Activated naive CD4-positive, alpha-beta T cell treated with anti-CD3 and anti-CD28 coated beads, Interleukin-2, amount 50 U/mL, for 24 hours (primary cell): ENCODE measurements around the gene NUP107.

Source experiments
- H3K27ac Mint-ChIP-seq: one replicate; pipeline ENCODE4 v1.8.0; 2021; ENCODE audit warnings: mild to moderate bottlenecking, mixed read lengths
- H3K27me3 Mint-ChIP-seq: one replicate; pipeline ENCODE4 v1.8.0; 2021; ENCODE audit warnings: mixed read lengths
- H3K36me3 Mint-ChIP-seq: one replicate; pipeline ENCODE4 v1.8.0; 2021; ENCODE audit warnings: mixed read lengths
- H3K4me1 Mint-ChIP-seq: one replicate; pipeline ENCODE4 v1.8.0; 2021; ENCODE audit warnings: mixed read lengths
- H3K4me3 Mint-ChIP-seq: one replicate; pipeline ENCODE4 v1.8.0; 2021; ENCODE audit warnings: mild to moderate bottlenecking, mixed read lengths
- H3K9me3 Mint-ChIP-seq: one replicate; pipeline ENCODE4 v1.8.0; 2021; ENCODE audit warnings: mixed read lengths

NUP107 gene

GRCh38 chr12:68776976-68777610 lies 90.3 kb downstream of the NUP107 start:
- peaks cover 18% of the 10 kb centered on the region for H3K4me1 Mint-ChIP-seq
- H3K4me3 Mint-ChIP-seq = no peak overlapping the region
- H3K27ac Mint-ChIP-seq = no peak overlapping the region
- no peaks in the 10 kb centered on the region for H3K9me3 Mint-ChIP-seq
- H3K27me3 Mint-ChIP-seq = no peaks in the 10 kb centered on the region
- peaks cover 6% of the 10 kb centered on the region for H3K36me3 Mint-ChIP-seq

GRCh38 chr12:68779280-68779679 lies 92.5 kb downstream of the NUP107 start:
- H3K4me1 Mint-ChIP-seq = no peaks in the 10 kb centered on the region

GRCh38 chr12:68780731-68781130 lies 94.0 kb downstream of the NUP107 start:
- H3K27ac Mint-ChIP-seq = no peak overlapping the region
- H3K36me3 Mint-ChIP-seq = peaks cover 8% of the 10 kb centered on the region

More at GRCh38 chr12:68779280-68779679, 92.5 kb downstream of the NUP107 start:
- H3K9me3 Mint-ChIP-seq = no peaks in the 10 kb centered on the region
- H3K4me3 Mint-ChIP-seq = no peak overlapping the region
- peaks cover 8% of the 10 kb centered on the region for H3K36me3 Mint-ChIP-seq
- no peaks in the 10 kb centered on the region for H3K27me3 Mint-ChIP-seq
- H3K27ac Mint-ChIP-seq = no peak overlapping the region

GRCh38 chr12:68781728-68782127 lies 95.0 kb downstream of the NUP107 start:
- Mint-ChIP-seq H3K36me3 (peaks cover 8% of the 10 kb centered on the region), H3K27ac (no peak overlapping the region), H3K9me3 (no peaks in the 10 kb centered on the region), H3K4me1 (no peaks in the 10 kb centered on the region), H3K4me3 (no peak overlapping the region), H3K27me3 (no peaks in the 10 kb centered on the region)

More at GRCh38 chr12:68780731-68781130, 94.0 kb downstream of the NUP107 start:
- Mint-ChIP-seq H3K4me1 (no peaks in the 10 kb centered on the region), H3K4me3 (no peak overlapping the region), H3K9me3 (no peaks in the 10 kb centered on the region), H3K27me3 (no peaks in the 10 kb centered on the region)

- Mint-ChIP-seq H3K9me3 (no peaks in the 10 kb centered on the region), H3K27ac (no peak overlapping the region), H3K27me3 (no peaks in the 10 kb centered on the region), H3K4me3 (no peak overlapping the region), H3K36me3 (peaks cover 6% of the 10 kb centered on the region), H3K4me1 (no peaks in the 10 kb centered on the region)
These were observed 97.2 kb downstream of the NUP107 start for GRCh38 chr12:68784015-68784414.

- Mint-ChIP-seq H3K9me3 (no peaks in the 10 kb centered on the region), H3K4me1 (no peaks in the 10 kb centered on the region), H3K36me3 (peaks cover 5% of the 10 kb centered on the region), H3K4me3 (no peak overlapping the region), H3K27me3 (no peaks in the 10 kb centered on the region), H3K27ac (no peak overlapping the region)
These were observed 98.6 kb downstream of the NUP107 start for GRCh38 chr12:68785358-68785757.

- Mint-ChIP-seq H3K36me3 (peaks cover 5% of the 10 kb centered on the region), H3K27me3 (no peaks in the 10 kb centered on the region), H3K27ac (no peak overlapping the region), H3K9me3 (no peaks in the 10 kb centered on the region), H3K4me1 (no peaks in the 10 kb centered on the region), H3K4me3 (no peak overlapping the region)
These were observed 99.0 kb downstream of the NUP107 start for GRCh38 chr12:68785823-68786222.

- Mint-ChIP-seq H3K27me3 (no peaks in the 10 kb centered on the region), H3K36me3 (peaks cover 3% of the 10 kb centered on the region), H3K9me3 (no peaks in the 10 kb centered on the region), H3K4me3 (no peak overlapping the region), H3K4me1 (no peaks in the 10 kb centered on the region), H3K27ac (no peak overlapping the region)
These were observed 100.2 kb downstream of the NUP107 start for GRCh38 chr12:68786929-68787328.

- H3K4me1 Mint-ChIP-seq = no peaks in the 10 kb centered on the region
- no peaks in the 10 kb centered on the region for H3K9me3 Mint-ChIP-seq
- H3K36me3 Mint-ChIP-seq = no peaks in the 10 kb centered on the region
- H3K27ac Mint-ChIP-seq = no peak overlapping the region
- no peaks in the 10 kb centered on the region for H3K27me3 Mint-ChIP-seq
- no peak overlapping the region for H3K4me3 Mint-ChIP-seq
These were observed 101.9 kb downstream of the NUP107 start for GRCh38 chr12:68788554-68789143.

- H3K36me3 Mint-ChIP-seq = no peaks in the 10 kb centered on the region
- no peak overlapping the region for H3K4me3 Mint-ChIP-seq
- H3K9me3 Mint-ChIP-seq = no peaks in the 10 kb centered on the region
- H3K27me3 Mint-ChIP-seq = no peaks in the 10 kb centered on the region
- no peaks in the 10 kb centered on the region for H3K4me1 Mint-ChIP-seq
- no peak overlapping the region for H3K27ac Mint-ChIP-seq
These were observed 102.5 kb downstream of the NUP107 start for GRCh38 chr12:68789144-68789878.

- Mint-ChIP-seq H3K36me3 (no peaks in the 10 kb centered on the region), H3K9me3 (no peaks in the 10 kb centered on the region), H3K27ac (no peak overlapping the region), H3K4me1 (no peaks in the 10 kb centered on the region), H3K4me3 (no peak overlapping the region), H3K27me3 (no peaks in the 10 kb centered on the region)
These were observed 103.5 kb downstream of the NUP107 start for GRCh38 chr12:68790081-68790951.

- Mint-ChIP-seq H3K4me3 (no peak overlapping the region), H3K9me3 (no peaks in the 10 kb centered on the region), H3K27me3 (no peaks in the 10 kb centered on the region), H3K27ac (no peak overlapping the region), H3K36me3 (no peaks in the 10 kb centered on the region), H3K4me1 (no peaks in the 10 kb centered on the region)
These were observed 104.1 kb downstream of the NUP107 start for GRCh38 chr12:68790952-68791234.

GRCh38 chr12:68791897-68792481 lies 105.2 kb downstream of the NUP107 start:
- H3K27me3 Mint-ChIP-seq = no peaks in the 10 kb centered on the region
- H3K36me3 Mint-ChIP-seq = no peaks in the 10 kb centered on the region
- no peak overlapping the region for H3K27ac Mint-ChIP-seq
- no peaks in the 10 kb centered on the region for H3K9me3 Mint-ChIP-seq
- no peaks in the 10 kb centered on the region for H3K4me1 Mint-ChIP-seq
- no peak overlapping the region for H3K4me3 Mint-ChIP-seq

- Mint-ChIP-seq H3K4me1 (no peaks in the 10 kb centered on the region), H3K4me3 (no peak overlapping the region), H3K9me3 (no peaks in the 10 kb centered on the region), H3K27ac (no peak overlapping the region), H3K27me3 (no peaks in the 10 kb centered on the region), H3K36me3 (no peaks in the 10 kb centered on the region)
These were observed 106.2 kb downstream of the NUP107 start for GRCh38 chr12:68792952-68793351.

GRCh38 chr12:68793436-68793835 lies 106.7 kb downstream of the NUP107 start:
- no peak overlapping the region for H3K27ac Mint-ChIP-seq
- no peaks in the 10 kb centered on the region for H3K9me3 Mint-ChIP-seq
- H3K27me3 Mint-ChIP-seq = no peaks in the 10 kb centered on the region
- no peaks in the 10 kb centered on the region for H3K36me3 Mint-ChIP-seq
- no peaks in the 10 kb centered on the region for H3K4me1 Mint-ChIP-seq
- H3K4me3 Mint-ChIP-seq = no peak overlapping the region
